DND-41 (cell line): ENCODE results near the gene TUBB8B.
"Not testable (repeated sequence)": the region's sequence is repeated elsewhere in the genome, so short reads cannot be mapped to it uniquely, and the experiment has no call there.

Experiments used
- ATAC-seq: fragments of 200-7000 bp; cut with Tn5 transposase; 3 replicates; pipeline ENCODE4 v1.9.1; 2021; ENCODE audit warnings: low read depth; ENCODE audit not compliant: insufficient read depth
- DNase-seq: peaks from one replicate; pipeline ENCODE4 v3.0.0-alpha.2; 2020
- H2AFZ ChIP-seq: 2 replicates; pipeline ENCODE4 v1.6.0; 2012; ENCODE audit warnings: low read depth, low read length
- H3K27ac ChIP-seq: 2 replicates; pipeline ENCODE4 v1.5.1; 2012; ENCODE audit warnings: low read length, inconsistent platforms
- H3K27me3 ChIP-seq: fragments of 200-600 bp; sonication (generic); 2 replicates; pipeline ENCODE4 v1.6.0; 2012; ENCODE audit warnings: low read length, mild to moderate bottlenecking, inconsistent platforms; ENCODE audit not compliant: insufficient read depth, poor library complexity
- H3K36me3 ChIP-seq: 2 replicates; pipeline ENCODE4 v1.5.1; 2012; ENCODE audit warnings: low read length, inconsistent platforms; ENCODE audit not compliant: insufficient read depth
- H3K4me1 ChIP-seq: 2 replicates; pipeline ENCODE4 v1.5.1; 2012; ENCODE audit warnings: mild to moderate bottlenecking, low read length; ENCODE audit not compliant: insufficient read depth
- H3K4me2 ChIP-seq: 2 replicates; pipeline ENCODE4 v1.6.0; 2012; ENCODE audit warnings: mild to moderate bottlenecking, moderate library complexity, low read length, inconsistent platforms; ENCODE audit not compliant: insufficient read depth
- H3K4me3 ChIP-seq, 2 experiments: fragments of 200-600 bp in 1 of 2; shearing (Covaris generic) in 1 of 2; 2 replicates each; pipeline ENCODE4 v1.5.1; 2012 to 2016; ENCODE audit warnings: inconsistent platforms in 2 of 2, low read length in 2 of 2, mild to moderate bottlenecking in 2 of 2, low read depth in 1 of 2, moderate library complexity in 1 of 2
- H3K79me2 ChIP-seq: 2 replicates; pipeline ENCODE4 v1.6.0; 2012; ENCODE audit warnings: low read length, inconsistent platforms; ENCODE audit not compliant: insufficient read depth
- H3K9ac ChIP-seq: 2 replicates; pipeline ENCODE4 v1.6.0; 2012; ENCODE audit warnings: low read depth, mild to moderate bottlenecking, inconsistent platforms, low read length, moderate library complexity
- H3K9me3 ChIP-seq: 2 replicates; pipeline ENCODE4 v1.5.1; 2012; ENCODE audit warnings: low read length, moderate library complexity, mild to moderate bottlenecking, inconsistent platforms; ENCODE audit not compliant: insufficient read depth, severe bottlenecking
- H4K20me1 ChIP-seq: 2 replicates; pipeline ENCODE4 v1.6.0; 2012; ENCODE audit warnings: low read length; ENCODE audit not compliant: insufficient read depth
- CTCF ChIP-seq: IDR thresholded peaks from 2 replicates; pipeline ENCODE4 v1.5.1; 2012; ENCODE audit warnings: borderline replicate concordance, low read length, moderate library complexity, mild to moderate bottlenecking; ENCODE audit not compliant: poor library complexity, severe bottlenecking; ENCODE audit errors: extremely low read depth

Gene TUBB8B

GRCh38 chr18:90396-91193, 41.2 kb upstream of the TUBB8B start:
- not testable (repeated sequence) for H3K27me3 ChIP-seq, H3K36me3 ChIP-seq, H3K9ac ChIP-seq, H4K20me1 ChIP-seq, DNase-seq, H2AFZ ChIP-seq, H3K4me3 ChIP-seq, H3K79me2 ChIP-seq, H3K4me2 ChIP-seq, H3K4me1 ChIP-seq, H3K27ac ChIP-seq, ATAC-seq, H3K9me3 ChIP-seq

GRCh38 chr18:89124-89523, 39.7 kb upstream of the TUBB8B start:
- not testable (repeated sequence) for H3K36me3 ChIP-seq, H3K4me3 ChIP-seq, H3K4me1 ChIP-seq, H3K9me3 ChIP-seq, H3K79me2 ChIP-seq, DNase-seq, H3K27ac ChIP-seq, H3K9ac ChIP-seq, H2AFZ ChIP-seq, H4K20me1 ChIP-seq, H3K4me2 ChIP-seq, H3K27me3 ChIP-seq
- peak; percentile 37; the same call in 1 of the 3 replicates for ATAC-seq

- ATAC-seq, H4K20me1 ChIP-seq, H3K27me3 ChIP-seq, H3K4me1 ChIP-seq, DNase-seq, H2AFZ ChIP-seq, H3K27ac ChIP-seq, H3K36me3 ChIP-seq, H3K79me2 ChIP-seq, H3K9me3 ChIP-seq, H3K9ac ChIP-seq, H3K4me3 ChIP-seq, H3K4me2 ChIP-seq: not testable (repeated sequence)
These were observed 35.4 kb upstream of the TUBB8B start for GRCh38 chr18:84801-85200.

- H3K4me2 ChIP-seq, H3K4me1 ChIP-seq, H3K27me3 ChIP-seq, H2AFZ ChIP-seq, H3K27ac ChIP-seq, H3K36me3 ChIP-seq, H3K9me3 ChIP-seq, H3K9ac ChIP-seq, H4K20me1 ChIP-seq, H3K4me3 ChIP-seq, ATAC-seq, H3K79me2 ChIP-seq, DNase-seq: not testable (repeated sequence)
- TF ChIP-seq CTCF: peak; percentile 11
These were observed 33.3 kb upstream of the TUBB8B start for GRCh38 chr18:82626-83209.

GRCh38 chr18:80881-81280, 31.5 kb upstream of the TUBB8B start:
- not testable (repeated sequence) for H3K79me2 ChIP-seq, H2AFZ ChIP-seq, H3K4me2 ChIP-seq, ATAC-seq, DNase-seq, H3K9me3 ChIP-seq, H3K4me1 ChIP-seq, H3K4me3 ChIP-seq, H4K20me1 ChIP-seq, H3K9ac ChIP-seq, H3K27ac ChIP-seq, H3K27me3 ChIP-seq, H3K36me3 ChIP-seq

GRCh38 chr18:80202-80601, 30.8 kb upstream of the TUBB8B start:
- H3K27ac ChIP-seq, H3K27me3 ChIP-seq, H3K4me3 ChIP-seq, ATAC-seq, DNase-seq, H3K4me2 ChIP-seq, H3K9me3 ChIP-seq, H3K9ac ChIP-seq, H3K79me2 ChIP-seq, H3K4me1 ChIP-seq, H2AFZ ChIP-seq, H3K36me3 ChIP-seq, H4K20me1 ChIP-seq: not testable (repeated sequence)

- ATAC-seq, H3K27me3 ChIP-seq, H3K4me3 ChIP-seq, H3K4me1 ChIP-seq, H2AFZ ChIP-seq, H4K20me1 ChIP-seq, H3K9ac ChIP-seq, H3K9me3 ChIP-seq, H3K36me3 ChIP-seq, H3K79me2 ChIP-seq, H3K4me2 ChIP-seq, DNase-seq, H3K27ac ChIP-seq: not testable (repeated sequence)
These were observed 26.2 kb upstream of the TUBB8B start for GRCh38 chr18:75525-76160.
